HepG2 (cell line): Measurements from ENCODE around the gene UBE2N. TPM values are rescaled to one million over a fixed set of nuclear protein-coding genes. Genes with fewer than 3 reads are reported as not detected.

Experiments used
- AHR ChIP-seq: IDR thresholded peaks from 2 replicates; pipeline ENCODE4 v1.6.1; 2018; ENCODE audit warnings: missing genetic modification reagents, missing compliant biosample characterization
- MED13 ChIP-seq: sonication (generic); formaldehyde crosslinking; IDR thresholded peaks from 2 replicates; pipeline ENCODE4 v1.5.0; 2020; ENCODE audit warnings: missing genetic modification reagents
- TBX3 ChIP-seq: fragments of 450-650 bp; IDR thresholded peaks from 2 replicates; pipeline ENCODE4 v1.6.1; 2017; ENCODE audit warnings: antibody characterized with exemption, mild to moderate bottlenecking, inconsistent platforms, borderline replicate concordance
- ZKSCAN5 ChIP-seq: sonication (generic); formaldehyde crosslinking; IDR thresholded peaks from 2 replicates; pipeline ENCODE4 v1.5.1; 2020; ENCODE audit warnings: mild to moderate bottlenecking, missing genetic modification reagents
- ZNF160 ChIP-seq: sonication (generic); formaldehyde crosslinking; IDR thresholded peaks from 2 replicates; pipeline ENCODE4 v1.8.0; 2022; ENCODE audit warnings: mild to moderate bottlenecking, inconsistent platforms, missing genetic modification reagents
- polyA plus RNA-seq, 8 experiments: library from polyadenylated mRNA; depleted of rRNA in 3 of 8; stranded (reverse) in 7 of 8; unstranded in 1 of 8; fragments of >200 nt; fragmentation: Illumina TruSeq in 4 of 8; extraction: Trizol in 4 of 8; gene quantifications; 2 replicates each; pipeline versions ENCODE4 v1.2.1 to v1.2.3, GENCODE V29; 2011 to 2016; ENCODE audit warnings: low read depth in 4 of 8, missing spikeins in 1 of 8, mixed read lengths in 1 of 8; ENCODE audit not compliant: insufficient read depth in 1 of 8
- total RNA-seq, 5 experiments: library from RNA; depleted of rRNA; stranded (reverse); fragments of >200 nt; fragmentation: Illumina TruSeq; extraction: Trizol; gene quantifications; 2 replicates each; pipeline ENCODE4 v1.2.3, GENCODE V29; 2016; ENCODE audit warnings: low read depth in 1 of 5
- TF ChIP-seq, protein P1 (sequence below): IDR thresholded peaks from 2 replicates; pipeline ENCODE4 v1.6.1; 2018; ENCODE audit warnings: missing genetic modification reagents, mild to moderate bottlenecking, missing compliant biosample characterization
- TF ChIP-seq, protein P2 (sequence below): sonication (generic); formaldehyde crosslinking; IDR thresholded peaks from 2 replicates; pipeline ENCODE4 v1.5.1; 2020; ENCODE audit warnings: mild to moderate bottlenecking, missing genetic modification reagents, borderline replicate concordance
- TF ChIP-seq, protein P3 (sequence below): sonication (generic); formaldehyde crosslinking; IDR thresholded peaks from 2 replicates; pipeline ENCODE4 v1.4.0; 2020; ENCODE audit warnings: missing genetic modification reagents, borderline replicate concordance
- TF ChIP-seq, protein P4 (sequence below): IDR thresholded peaks from 2 replicates; pipeline ENCODE4 v1.6.1; 2016; ENCODE audit warnings: mild to moderate bottlenecking, missing biosample characterization, missing genetic modification reagents
- TF ChIP-seq, protein P5 (sequence below): sonication (generic); formaldehyde crosslinking; IDR thresholded peaks from 2 replicates; pipeline ENCODE4 v1.4.0; 2020; ENCODE audit warnings: missing genetic modification reagents, mild to moderate bottlenecking, borderline replicate concordance
- TF ChIP-seq, protein P6 (sequence below): sonication (generic); formaldehyde crosslinking; IDR thresholded peaks from 2 replicates; pipeline ENCODE4 v1.5.0; 2020; ENCODE audit warnings: mild to moderate bottlenecking, missing genetic modification reagents

UBE2N gene
- total and polyA plus RNA-seq, 2 of the 13 experiments (the other 11 are each of a cell fraction or from before 2014, with no cell fraction given) = 188 to 197 TPM

DNA sequence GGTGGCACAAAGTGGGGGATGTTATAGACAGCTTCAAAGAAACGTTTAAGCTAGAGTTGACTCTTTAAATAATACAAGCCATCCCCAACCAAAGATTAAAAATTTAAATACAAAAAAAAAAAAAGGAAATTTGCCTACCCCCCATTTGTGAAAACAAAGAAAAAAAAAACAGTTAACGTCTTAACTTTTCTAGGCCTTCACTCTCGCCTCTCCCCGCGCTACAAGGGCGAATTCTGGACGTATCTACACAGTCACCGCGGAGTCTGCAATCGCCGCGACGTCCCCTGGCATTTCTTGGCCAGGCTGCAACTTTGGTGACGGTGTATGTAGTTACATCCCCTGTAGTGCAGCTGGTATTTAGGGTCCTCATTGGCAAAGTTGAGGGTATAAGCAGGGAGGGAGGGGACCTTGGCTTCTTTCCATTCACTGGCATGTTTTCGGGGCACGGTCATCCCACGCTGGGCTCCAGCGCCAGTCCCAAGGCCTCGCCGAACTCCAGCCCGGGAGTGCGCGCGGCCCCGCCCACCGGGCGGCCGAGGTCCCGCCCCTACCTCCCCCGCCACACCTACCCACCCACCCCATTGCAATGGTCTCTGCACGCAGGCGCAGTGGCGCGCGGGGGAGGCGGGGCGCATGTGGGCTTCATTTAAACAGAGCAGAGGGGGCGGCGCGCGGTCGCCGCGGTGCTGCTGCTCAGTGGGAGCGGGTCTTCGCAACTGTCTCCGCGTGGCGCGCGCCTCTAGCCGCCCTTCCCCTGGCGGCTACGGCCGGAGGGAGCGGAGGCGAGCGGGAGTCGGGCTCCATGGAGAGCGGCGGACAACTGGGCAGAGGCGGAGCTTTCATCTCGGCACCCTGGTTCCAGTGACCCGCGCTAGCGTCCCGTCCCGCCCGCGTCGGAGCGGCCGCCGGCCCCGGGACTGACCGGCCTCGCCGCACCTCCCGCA, 64.2 kb downstream of the UBE2N start, which contains the start of gene NUDT4 (continued):
- TF ChIP-seq, protein P1, sequence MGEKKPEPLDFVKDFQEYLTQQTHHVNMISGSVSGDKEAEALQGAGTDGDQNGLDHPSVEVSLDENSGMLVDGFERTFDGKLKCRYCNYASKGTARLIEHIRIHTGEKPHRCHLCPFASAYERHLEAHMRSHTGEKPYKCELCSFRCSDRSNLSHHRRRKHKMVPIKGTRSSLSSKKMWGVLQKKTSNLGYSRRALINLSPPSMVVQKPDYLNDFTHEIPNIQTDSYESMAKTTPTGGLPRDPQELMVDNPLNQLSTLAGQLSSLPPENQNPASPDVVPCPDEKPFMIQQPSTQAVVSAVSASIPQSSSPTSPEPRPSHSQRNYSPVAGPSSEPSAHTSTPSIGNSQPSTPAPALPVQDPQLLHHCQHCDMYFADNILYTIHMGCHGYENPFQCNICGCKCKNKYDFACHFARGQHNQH (CRISPR knock-in tag) = no peak
- TF ChIP-seq MED13 (CRISPR knock-in tag) (peak; percentile 31; the same call in 1 of the 2 replicates), ZKSCAN5 (CRISPR knock-in tag) (no peak), TBX3 (no peak), AHR (CRISPR knock-in tag) (no peak), ZNF160 (CRISPR knock-in tag) (no peak; the same call in 1 of the 2 replicates)
- TF ChIP-seq, protein P2, sequence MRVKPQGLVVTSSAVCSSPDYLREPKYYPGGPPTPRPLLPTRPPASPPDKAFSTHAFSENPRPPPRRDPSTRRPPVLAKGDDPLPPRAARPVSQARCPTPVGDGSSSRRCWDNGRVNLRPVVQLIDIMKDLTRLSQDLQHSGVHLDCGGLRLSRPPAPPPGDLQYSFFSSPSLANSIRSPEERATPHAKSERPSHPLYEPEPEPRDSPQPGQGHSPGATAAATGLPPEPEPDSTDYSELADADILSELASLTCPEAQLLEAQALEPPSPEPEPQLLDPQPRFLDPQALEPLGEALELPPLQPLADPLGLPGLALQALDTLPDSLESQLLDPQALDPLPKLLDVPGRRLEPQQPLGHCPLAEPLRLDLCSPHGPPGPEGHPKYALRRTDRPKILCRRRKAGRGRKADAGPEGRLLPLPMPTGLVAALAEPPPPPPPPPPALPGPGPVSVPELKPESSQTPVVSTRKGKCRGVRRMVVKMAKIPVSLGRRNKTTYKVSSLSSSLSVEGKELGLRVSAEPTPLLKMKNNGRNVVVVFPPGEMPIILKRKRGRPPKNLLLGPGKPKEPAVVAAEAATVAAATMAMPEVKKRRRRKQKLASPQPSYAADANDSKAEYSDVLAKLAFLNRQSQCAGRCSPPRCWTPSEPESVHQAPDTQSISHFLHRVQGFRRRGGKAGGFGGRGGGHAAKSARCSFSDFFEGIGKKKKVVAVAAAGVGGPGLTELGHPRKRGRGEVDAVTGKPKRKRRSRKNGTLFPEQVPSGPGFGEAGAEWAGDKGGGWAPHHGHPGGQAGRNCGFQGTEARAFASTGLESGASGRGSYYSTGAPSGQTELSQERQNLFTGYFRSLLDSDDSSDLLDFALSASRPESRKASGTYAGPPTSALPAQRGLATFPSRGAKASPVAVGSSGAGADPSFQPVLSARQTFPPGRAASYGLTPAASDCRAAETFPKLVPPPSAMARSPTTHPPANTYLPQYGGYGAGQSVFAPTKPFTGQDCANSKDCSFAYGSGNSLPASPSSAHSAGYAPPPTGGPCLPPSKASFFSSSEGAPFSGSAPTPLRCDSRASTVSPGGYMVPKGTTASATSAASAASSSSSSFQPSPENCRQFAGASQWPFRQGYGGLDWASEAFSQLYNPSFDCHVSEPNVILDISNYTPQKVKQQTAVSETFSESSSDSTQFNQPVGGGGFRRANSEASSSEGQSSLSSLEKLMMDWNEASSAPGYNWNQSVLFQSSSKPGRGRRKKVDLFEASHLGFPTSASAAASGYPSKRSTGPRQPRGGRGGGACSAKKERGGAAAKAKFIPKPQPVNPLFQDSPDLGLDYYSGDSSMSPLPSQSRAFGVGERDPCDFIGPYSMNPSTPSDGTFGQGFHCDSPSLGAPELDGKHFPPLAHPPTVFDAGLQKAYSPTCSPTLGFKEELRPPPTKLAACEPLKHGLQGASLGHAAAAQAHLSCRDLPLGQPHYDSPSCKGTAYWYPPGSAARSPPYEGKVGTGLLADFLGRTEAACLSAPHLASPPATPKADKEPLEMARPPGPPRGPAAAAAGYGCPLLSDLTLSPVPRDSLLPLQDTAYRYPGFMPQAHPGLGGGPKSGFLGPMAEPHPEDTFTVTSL (CRISPR knock-in tag) = peak; percentile 22; the same call in 1 of the 2 replicates
- TF ChIP-seq, protein P3, sequence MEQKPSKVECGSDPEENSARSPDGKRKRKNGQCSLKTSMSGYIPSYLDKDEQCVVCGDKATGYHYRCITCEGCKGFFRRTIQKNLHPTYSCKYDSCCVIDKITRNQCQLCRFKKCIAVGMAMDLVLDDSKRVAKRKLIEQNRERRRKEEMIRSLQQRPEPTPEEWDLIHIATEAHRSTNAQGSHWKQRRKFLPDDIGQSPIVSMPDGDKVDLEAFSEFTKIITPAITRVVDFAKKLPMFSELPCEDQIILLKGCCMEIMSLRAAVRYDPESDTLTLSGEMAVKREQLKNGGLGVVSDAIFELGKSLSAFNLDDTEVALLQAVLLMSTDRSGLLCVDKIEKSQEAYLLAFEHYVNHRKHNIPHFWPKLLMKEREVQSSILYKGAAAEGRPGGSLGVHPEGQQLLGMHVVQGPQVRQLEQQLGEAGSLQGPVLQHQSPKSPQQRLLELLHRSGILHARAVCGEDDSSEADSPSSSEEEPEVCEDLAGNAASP (CRISPR knock-in tag) = peak; percentile 19; the same call in 1 of the 2 replicates
- TF ChIP-seq, protein P4, sequence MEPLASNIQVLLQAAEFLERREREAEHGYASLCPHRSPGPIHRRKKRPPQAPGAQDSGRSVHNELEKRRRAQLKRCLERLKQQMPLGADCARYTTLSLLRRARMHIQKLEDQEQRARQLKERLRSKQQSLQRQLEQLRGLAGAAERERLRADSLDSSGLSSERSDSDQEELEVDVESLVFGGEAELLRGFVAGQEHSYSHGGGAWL (CRISPR knock-in tag) = 0 out of 2 replicates have a peak, but pooled peaks have one; percentile 40
- TF ChIP-seq, protein P5, sequence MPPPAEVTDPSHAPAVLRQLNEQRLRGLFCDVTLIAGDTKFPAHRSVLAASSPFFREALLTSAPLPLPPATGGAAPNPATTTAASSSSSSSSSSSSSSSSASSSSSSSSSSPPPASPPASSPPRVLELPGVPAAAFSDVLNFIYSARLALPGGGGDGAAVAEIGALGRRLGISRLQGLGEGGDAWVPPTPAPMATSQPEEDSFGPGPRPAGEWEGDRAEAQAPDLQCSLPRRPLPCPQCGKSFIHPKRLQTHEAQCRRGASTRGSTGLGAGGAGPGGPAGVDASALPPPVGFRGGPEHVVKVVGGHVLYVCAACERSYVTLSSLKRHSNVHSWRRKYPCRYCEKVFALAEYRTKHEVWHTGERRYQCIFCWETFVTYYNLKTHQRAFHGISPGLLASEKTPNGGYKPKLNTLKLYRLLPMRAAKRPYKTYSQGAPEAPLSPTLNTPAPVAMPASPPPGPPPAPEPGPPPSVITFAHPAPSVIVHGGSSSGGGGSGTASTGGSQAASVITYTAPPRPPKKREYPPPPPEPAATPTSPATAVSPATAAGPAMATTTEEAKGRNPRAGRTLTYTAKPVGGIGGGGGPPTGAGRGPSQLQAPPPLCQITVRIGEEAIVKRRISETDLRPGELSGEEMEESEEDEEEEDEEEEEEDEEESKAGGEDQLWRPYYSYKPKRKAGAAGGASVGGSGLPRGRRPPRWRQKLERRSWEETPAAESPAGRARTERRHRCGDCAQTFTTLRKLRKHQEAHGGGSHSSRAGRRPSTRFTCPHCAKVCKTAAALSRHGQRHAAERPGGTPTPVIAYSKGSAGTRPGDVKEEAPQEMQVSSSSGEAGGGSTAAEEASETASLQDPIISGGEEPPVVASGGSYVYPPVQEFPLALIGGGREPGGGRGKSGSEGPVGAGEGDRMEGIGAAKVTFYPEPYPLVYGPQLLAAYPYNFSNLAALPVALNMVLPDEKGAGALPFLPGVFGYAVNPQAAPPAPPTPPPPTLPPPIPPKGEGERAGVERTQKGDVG (CRISPR knock-in tag) = no peak
- TF ChIP-seq, protein P6, sequence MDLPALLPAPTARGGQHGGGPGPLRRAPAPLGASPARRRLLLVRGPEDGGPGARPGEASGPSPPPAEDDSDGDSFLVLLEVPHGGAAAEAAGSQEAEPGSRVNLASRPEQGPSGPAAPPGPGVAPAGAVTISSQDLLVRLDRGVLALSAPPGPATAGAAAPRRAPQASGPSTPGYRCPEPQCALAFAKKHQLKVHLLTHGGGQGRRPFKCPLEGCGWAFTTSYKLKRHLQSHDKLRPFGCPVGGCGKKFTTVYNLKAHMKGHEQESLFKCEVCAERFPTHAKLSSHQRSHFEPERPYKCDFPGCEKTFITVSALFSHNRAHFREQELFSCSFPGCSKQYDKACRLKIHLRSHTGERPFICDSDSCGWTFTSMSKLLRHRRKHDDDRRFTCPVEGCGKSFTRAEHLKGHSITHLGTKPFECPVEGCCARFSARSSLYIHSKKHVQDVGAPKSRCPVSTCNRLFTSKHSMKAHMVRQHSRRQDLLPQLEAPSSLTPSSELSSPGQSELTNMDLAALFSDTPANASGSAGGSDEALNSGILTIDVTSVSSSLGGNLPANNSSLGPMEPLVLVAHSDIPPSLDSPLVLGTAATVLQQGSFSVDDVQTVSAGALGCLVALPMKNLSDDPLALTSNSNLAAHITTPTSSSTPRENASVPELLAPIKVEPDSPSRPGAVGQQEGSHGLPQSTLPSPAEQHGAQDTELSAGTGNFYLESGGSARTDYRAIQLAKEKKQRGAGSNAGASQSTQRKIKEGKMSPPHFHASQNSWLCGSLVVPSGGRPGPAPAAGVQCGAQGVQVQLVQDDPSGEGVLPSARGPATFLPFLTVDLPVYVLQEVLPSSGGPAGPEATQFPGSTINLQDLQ (CRISPR knock-in tag) = peak; percentile 45; the same call in 1 of the 2 replicates
